HG02970 (cell line): ENCODE data around the gene CTCF.

Experiments
- ATAC-seq: cut with Tn5 transposase; IDR thresholded peaks from one replicate; pipeline ENCODE4 v1.9.1; 2021; ENCODE audit warnings: mild to moderate bottlenecking, moderate library complexity, moderate number of reproducible peaks; ENCODE audit not compliant: unreplicated experiment, low FRiP score

The CTCF gene

GRCh38 chr16:67579686-67580085, 17.4 kb downstream of the CTCF start:
- ATAC-seq: no peak

- no peak for ATAC-seq
These were observed 17.9 kb downstream of the CTCF start for GRCh38 chr16:67580202-67580601.

GRCh38 chr16:67593288-67593687, 31.0 kb downstream of the CTCF start:
- no peak for ATAC-seq

GRCh38 chr16:67593701-67594100, 31.4 kb downstream of the CTCF start:
- ATAC-seq: no peak

- no peak for ATAC-seq
These were observed 32.1 kb downstream of the CTCF start for GRCh38 chr16:67594256-67594915.

- no peak for ATAC-seq
These were observed 32.6 kb downstream of the CTCF start for GRCh38 chr16:67594956-67595355.

GRCh38 chr16:67598527-67598926, 36.2 kb downstream of the CTCF start:
- no peak for ATAC-seq

GRCh38 chr16:67605641-67606040, 43.3 kb downstream of the CTCF start:
- ATAC-seq: no peak

GRCh38 chr16:67606632-67607031, 44.3 kb downstream of the CTCF start:
- ATAC-seq: no peak

GRCh38 chr16:67608364-67608763, 46.0 kb downstream of the CTCF start:
- no peak for ATAC-seq

GRCh38 chr16:67613808-67614207, 51.5 kb downstream of the CTCF start:
- ATAC-seq: no peak

GRCh38 chr16:67628216-67628615, 65.9 kb downstream of the CTCF start:
- ATAC-seq: no peak

GRCh38 chr16:67632415-67633172, 70.3 kb downstream of the CTCF start:
- no peak for ATAC-seq

- no peak for ATAC-seq
These were observed 74.4 kb downstream of the CTCF start for GRCh38 chr16:67636713-67637112.

- no peak for ATAC-seq
These were observed 75.3 kb downstream of the CTCF start for GRCh38 chr16:67637625-67638024.

- ATAC-seq: no peak
These were observed 79.7 kb downstream of the CTCF start for GRCh38 chr16:67641779-67642708.

GRCh38 chr16:67644038-67644437, 81.7 kb downstream of the CTCF start:
- no peak for ATAC-seq

- ATAC-seq: no peak
These were observed 83.2 kb downstream of the CTCF start for GRCh38 chr16:67645397-67646121.

- no peak for ATAC-seq
These were observed 84.9 kb downstream of the CTCF start for GRCh38 chr16:67647111-67647651.

- no peak for ATAC-seq
These were observed 85.4 kb downstream of the CTCF start for GRCh38 chr16:67647681-67648080.
